Islet precursor cell (in vitro differentiated cells): Measurements from ENCODE around the gene PPP2R3B.

Experiments used
- DNase-seq: peaks from one replicate; pipeline ENCODE4 v3.0.0-alpha.2; 2018

PPP2R3B gene

GRCh38 chrX:369563-370101, 17.1 kb downstream of the PPP2R3B start:
- no peak for DNase-seq

- no peak for DNase-seq
Observed at GRCh38 chrX:368811-369562, 17.7 kb downstream of the PPP2R3B start.

GRCh38 chrX:367866-368265, 18.8 kb downstream of the PPP2R3B start:
- no peak for DNase-seq

GRCh38 chrX:367349-367748, 19.4 kb downstream of the PPP2R3B start:
- no peak for DNase-seq

GRCh38 chrX:363621-364375, 22.9 kb downstream of the PPP2R3B start:
- no peak for DNase-seq

GRCh38 chrX:362937-363620, 23.6 kb downstream of the PPP2R3B start:
- no peak for DNase-seq

GRCh38 chrX:362351-362750, 24.4 kb downstream of the PPP2R3B start:
- no peak for DNase-seq

GRCh38 chrX:361231-362145, 25.2 kb downstream of the PPP2R3B start:
- no peak for DNase-seq

GRCh38 chrX:360496-361150, 26.1 kb downstream of the PPP2R3B start:
- DNase-seq: no peak

GRCh38 chrX:358651-359143, 28.0 kb downstream of the PPP2R3B start:
- no peak for DNase-seq

GRCh38 chrX:357693-358471, 28.8 kb downstream of the PPP2R3B start:
- DNase-seq: no peak

- no peak for DNase-seq
Observed at GRCh38 chrX:357035-357692, 29.5 kb downstream of the PPP2R3B start.

- no peak for DNase-seq
Observed at GRCh38 chrX:356385-357034, 30.2 kb downstream of the PPP2R3B start.

- DNase-seq: no peak
Observed at GRCh38 chrX:355329-356050, 31.2 kb downstream of the PPP2R3B start.

GRCh38 chrX:353566-354535, 32.9 kb downstream of the PPP2R3B start:
- DNase-seq: no peak

- DNase-seq: no peak
Observed at GRCh38 chrX:352582-353314, 34.0 kb downstream of the PPP2R3B start.

- no peak for DNase-seq
Observed at GRCh38 chrX:352181-352580, 34.5 kb downstream of the PPP2R3B start.
